Measurements from ENCODE around the gene PAK3.

Gene PAK3

DNA sequence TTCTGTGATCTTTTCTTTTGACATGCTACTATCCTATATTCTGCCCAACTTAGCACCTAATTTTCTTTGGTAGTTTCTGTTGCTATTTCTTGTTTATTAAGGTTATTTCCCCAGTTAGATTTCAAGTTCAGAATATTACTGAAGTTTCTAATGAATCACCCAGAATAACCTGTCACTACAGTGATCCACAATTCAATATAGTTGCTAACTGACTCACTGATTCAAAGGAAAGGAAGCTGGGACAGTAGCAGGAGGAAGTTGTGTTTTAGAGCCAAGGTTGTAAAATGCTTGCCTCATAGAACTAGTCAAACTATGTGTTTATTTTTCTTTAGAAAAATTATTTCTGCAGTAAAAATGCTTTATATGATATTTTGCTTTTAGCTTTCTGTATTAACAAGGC is 37.4 kb downstream of the PAK3 start:
- DNase-seq (ENCODE audit: low read depth) = no peak

DNA sequence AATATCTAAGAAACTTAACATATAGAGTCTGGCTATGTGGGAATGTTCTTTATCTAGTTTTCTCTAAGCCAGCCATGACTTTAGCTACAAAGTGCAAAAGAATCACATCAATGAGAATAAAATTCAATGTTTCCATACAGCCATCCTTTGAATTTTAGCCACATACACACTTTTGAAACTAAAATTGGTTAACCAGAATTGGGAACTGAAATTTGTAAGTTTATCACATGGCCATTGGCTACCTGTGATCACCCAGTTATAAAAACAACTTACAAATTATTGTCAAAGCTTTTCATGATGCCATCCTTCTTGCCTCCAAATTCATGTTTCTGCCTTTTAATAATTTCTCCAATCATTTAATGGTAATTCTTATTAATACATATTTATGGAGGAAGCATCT is 49.9 kb downstream of the PAK3 start:
- no peak for DNase-seq (ENCODE audit: low read depth)

DNA sequence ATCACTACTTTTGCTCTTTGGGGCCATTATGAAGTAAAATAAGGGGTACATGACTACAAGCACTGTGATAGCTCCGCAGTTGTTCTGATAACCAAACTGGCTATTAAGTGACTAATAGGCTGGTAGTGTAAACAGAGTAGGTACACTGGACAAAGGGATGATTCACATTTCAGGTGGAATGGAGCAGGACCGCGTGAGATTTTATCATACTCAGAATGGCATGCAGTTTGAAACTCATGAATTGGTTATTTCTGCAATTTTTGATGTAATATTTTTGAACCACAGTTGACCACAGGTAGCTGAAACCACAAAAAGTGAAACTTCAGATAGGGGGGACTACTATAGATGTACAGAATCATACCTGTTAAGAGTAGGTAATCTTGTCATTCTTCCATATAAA is 55.8 kb downstream of the PAK3 start:
- no peak for DNase-seq (ENCODE audit: low read depth)

- DNase-seq (ENCODE audit: low read depth) = no peak
Measured at GRCh38 chrX:111159232-111159631, 63.2 kb downstream of the PAK3 start.

DNA sequence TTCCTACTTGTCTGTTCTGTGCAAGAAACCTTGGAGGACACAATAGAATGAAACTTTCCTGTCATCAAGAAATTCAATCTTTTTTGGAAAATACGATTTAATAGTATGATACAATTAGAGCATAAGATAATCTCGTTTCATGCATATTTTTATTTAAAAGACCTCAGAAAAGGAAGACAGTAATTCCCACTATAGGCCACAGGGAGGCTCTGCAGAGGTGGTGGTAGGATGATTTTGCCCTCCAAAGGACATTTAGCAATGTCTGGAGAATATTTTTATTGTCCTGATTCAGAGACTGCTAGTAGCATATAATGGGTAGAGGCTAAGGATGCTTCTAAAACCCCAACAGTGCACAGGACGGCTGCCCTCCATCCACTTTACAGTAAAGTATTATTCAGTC is 68.7 kb downstream of the PAK3 start:
- DNase-seq (ENCODE audit: low read depth) = no peak

- no peak for DNase-seq (ENCODE audit: low read depth)
Measured at GRCh38 chrX:111165902-111166301, 69.9 kb downstream of the PAK3 start.

GRCh38 chrX:111167334-111167733 is 71.3 kb downstream of the PAK3 start:
- no peak for DNase-seq (ENCODE audit: low read depth)

DNA sequence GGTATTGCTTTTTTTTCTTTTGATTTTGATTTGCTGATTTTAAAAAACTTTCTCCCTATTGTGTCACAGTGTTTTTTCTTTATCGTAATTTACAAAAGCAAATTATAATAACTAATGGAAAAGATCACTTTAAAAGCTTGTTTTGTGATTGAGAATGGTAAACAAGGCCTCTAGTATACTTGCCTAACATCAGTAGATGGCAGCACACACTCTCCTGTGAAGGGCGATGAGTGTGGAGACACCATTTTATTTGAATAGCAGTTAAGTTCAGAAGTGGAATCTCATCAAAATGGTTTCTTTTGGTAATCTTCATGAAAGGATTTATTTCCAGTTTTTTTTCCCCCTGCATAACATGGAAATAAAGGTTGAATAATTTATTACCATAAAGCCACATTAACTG is 72.3 kb downstream of the PAK3 start:
- no peak for DNase-seq (ENCODE audit: low read depth)

DNA sequence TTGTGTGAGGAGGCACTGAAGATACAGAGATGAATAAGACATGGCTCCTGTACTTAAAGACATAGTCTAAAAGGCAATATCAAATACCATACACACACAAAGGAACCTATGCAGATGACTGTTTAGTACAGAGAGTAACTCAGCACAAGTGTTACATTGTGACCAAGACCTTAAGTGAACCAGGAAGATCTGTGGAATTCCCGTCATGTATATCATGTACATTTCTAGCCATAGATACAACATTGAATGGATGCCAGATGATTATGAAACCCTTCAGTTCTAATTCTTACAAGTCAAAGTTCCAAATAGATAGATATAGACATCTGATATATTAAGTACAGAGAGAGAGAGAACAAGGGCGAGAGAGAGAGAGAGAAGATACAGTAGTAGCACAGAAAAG is 73.2 kb downstream of the PAK3 start:
- DNase-seq (ENCODE audit: low read depth) = no peak

- no peak for DNase-seq (ENCODE audit: low read depth)
Measured at GRCh38 chrX:111170017-111170416, 74.0 kb downstream of the PAK3 start.

DNA sequence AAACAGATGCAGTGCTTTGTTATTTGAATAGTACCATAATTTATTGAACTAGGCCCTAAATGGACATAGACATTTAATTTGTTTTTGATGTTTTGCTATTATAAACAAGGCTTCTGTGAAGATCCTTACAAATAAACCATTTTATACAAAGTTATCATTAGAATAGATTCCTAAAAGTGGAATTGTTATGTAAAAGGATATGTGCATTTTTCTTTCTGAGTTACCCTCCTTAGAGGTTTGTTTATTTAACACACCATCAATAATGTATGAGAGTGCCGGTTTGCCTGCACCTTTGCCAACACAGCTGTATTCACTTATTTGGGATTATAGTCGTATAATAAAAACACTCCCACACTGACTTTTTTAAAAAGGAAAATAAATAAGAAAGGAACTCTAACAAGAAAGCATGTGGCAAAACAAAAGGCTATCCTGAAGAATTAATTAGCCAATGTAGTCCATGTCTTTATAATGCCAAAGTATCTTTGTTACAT is 84.8 kb downstream of the PAK3 start:
- DNase-seq (ENCODE audit: low read depth) = no peak

DNA sequence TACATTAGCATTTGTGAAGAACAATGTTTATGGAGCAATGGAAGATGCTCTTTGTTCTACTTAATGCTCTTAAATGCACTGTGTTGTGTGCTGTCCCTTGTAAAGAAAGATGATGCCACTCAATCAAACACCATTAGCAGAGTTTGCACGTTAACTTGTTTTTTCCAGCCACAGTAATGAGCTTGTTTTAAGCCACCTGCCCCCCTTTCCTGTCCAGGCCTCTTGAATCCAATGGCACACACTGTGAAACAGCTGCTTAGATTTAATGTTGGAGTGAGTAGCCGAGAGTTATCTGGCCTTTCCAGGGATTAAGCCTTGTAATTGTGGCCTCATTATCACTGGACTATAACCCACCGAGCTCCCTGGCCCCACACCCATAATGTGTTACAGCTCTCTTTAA is 86.0 kb downstream of the PAK3 start:
- no peak for DNase-seq (ENCODE audit: low read depth)

GRCh38 chrX:111182997-111183396 is 87.0 kb downstream of the PAK3 start:
- DNase-seq (ENCODE audit: low read depth) = no peak

DNA sequence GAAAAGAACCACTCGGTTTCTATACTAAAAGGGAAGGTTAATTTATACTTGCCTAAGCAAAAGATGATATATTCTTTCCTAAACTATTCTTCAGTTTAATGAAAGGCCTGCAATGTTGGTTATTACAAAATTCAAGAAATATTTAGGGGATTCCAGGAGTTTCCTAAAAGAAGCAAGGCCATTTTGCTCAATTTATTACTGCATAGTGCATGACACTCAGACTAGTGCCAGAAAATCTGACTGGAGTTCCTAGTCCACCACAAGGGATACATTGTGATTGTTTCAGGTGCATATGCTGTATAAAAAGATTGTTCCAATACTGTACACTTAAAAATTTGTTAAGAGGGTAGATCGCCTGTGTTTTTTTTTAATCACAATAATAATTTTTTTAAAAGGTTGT is 95.6 kb downstream of the PAK3 start:
- no peak for DNase-seq (ENCODE audit: low read depth)

GRCh38 chrX:111199505-111199904 is 103.5 kb downstream of the PAK3 start:
- DNase-seq (ENCODE audit: low read depth) = no peak

DNA sequence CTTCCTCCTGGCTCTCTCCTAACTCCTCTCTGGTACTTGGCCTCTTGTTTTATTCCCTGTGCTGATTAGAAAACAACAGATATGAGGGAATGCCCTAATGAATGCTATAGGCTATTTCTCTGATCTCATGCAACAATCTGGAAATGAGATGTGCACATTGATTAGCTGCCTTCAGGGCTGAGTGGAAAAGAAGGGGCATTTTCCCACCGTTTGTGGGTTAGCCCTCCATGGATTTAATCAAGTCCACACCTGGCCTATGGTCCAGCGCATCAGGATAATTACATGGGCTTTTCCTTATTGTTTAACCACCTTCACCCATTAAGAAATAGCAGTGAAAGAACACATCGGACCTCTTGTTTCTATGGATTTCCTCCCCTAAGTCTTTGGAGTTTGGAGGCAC is 104.3 kb downstream of the PAK3 start:
- no peak for DNase-seq (ENCODE audit: low read depth)

DNA sequence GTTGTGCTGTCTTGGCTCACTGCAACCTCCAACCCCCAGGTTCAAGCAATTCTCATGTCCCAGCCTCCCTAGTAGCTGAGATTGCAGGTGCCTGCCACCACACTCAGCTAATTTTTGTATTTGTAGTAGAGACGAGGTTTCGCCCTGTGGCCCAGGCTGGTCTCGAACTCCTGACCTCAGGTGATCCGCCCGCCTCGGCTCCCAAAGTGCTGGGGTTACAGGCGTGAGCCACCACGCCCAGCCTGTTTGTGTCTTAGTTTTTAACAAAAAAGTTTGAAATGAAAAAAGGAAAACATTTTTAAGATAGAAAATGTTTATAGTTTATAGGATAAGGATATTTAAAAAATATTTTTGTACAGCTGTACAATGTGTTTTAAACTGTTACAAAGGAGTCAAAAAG is 111.9 kb downstream of the PAK3 start:
- no peak for DNase-seq (ENCODE audit: low read depth)

GRCh38 chrX:111216293-111216801 is 120.4 kb downstream of the PAK3 start:
- DNase-seq (ENCODE audit: low read depth) = no peak

- DNase-seq (ENCODE audit: low read depth) = no peak
Measured at GRCh38 chrX:111244235-111244750, 148.3 kb downstream of the PAK3 start.

GRCh38 chrX:111254896-111255693 is 159.1 kb downstream of the PAK3 start:
- DNase-seq (ENCODE audit: low read depth) = no peak

DNA sequence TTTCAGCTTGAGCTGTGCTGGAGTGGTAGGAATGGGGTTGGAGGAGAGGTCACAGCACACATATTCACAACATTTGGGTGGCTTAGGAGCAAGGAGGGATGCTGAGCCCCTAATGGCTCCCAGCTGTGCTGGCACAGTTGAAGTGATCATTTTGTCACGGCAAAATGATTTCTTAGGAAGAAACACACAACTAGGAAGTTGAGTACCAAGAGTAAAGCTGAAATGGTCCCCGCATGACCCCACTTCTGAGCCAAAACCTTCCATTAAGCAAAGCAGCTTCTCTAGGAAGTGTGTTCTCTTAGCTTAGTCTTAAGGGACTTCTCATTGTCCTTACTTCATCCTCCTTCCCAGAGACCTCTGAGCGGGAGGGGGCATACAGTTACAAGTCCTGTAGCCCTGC is 161.7 kb downstream of the PAK3 start:
- no peak for DNase-seq (ENCODE audit: low read depth)

GRCh38 chrX:111259559-111259958 is 163.6 kb downstream of the PAK3 start:
- DNase-seq (ENCODE audit: low read depth) = no peak

- DNase-seq (ENCODE audit: low read depth) = no peak
Measured at GRCh38 chrX:111260451-111260850, 164.5 kb downstream of the PAK3 start.

DNA sequence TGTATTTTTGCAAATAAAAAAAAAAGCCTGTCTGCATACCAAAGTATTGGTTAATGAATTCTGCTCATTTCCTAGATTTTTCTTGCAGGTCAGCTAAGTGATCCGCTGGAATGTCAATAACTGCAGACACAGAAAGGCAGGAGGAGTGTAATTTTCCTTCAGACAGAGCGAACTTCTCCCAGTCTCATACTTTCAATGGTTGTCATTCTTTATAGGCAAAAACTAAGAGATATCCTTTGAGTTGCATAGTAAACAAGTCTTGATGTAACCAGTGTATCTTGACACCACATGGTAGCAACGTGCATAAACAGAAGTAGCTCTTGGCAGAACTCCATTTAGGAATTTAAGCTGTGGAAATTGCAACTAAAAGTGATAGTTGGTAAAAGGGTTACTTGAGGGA is 166.1 kb downstream of the PAK3 start:
- DNase-seq (ENCODE audit: low read depth) = no peak

Measured in CMK (cell line).